Pons (tissue), 1 donor: ENCODE measurements around the gene TST.

ENCODE experiments used
- DNase-seq: peaks from one replicate; pipeline ENCODE4 v3.0.0-alpha.2; 2016; ENCODE audit warnings: low spot score

TST gene

GRCh38 chr22:37053310-37054055, 34.2 kb upstream of the TST start:
- no peak for DNase-seq

GRCh38 chr22:37052386-37053309, 33.4 kb upstream of the TST start:
- no peak for DNase-seq

GRCh38 chr22:37051391-37052385, 32.4 kb upstream of the TST start, which contains the start of gene KCTD17:
TSS of gene KCTD17 (plus strand) at chr22:37051742. CDS start at chr22:37051761, 19 bp downstream.
- DNase-seq = peak; percentile 25

GRCh38 chr22:37050913-37051312, 31.7 kb upstream of the TST start:
- DNase-seq = no peak

- no peak for DNase-seq
Measured at GRCh38 chr22:37049224-37049623, 30.0 kb upstream of the TST start.

- no peak for DNase-seq
Measured at GRCh38 chr22:37048133-37048532, 28.9 kb upstream of the TST start.

- no peak for DNase-seq
Measured at GRCh38 chr22:37047006-37047405, 27.8 kb upstream of the TST start.

- DNase-seq = no peak
Measured at GRCh38 chr22:37046589-37046988, 27.3 kb upstream of the TST start.

- no peak for DNase-seq
Measured at GRCh38 chr22:37045958-37046357, 26.7 kb upstream of the TST start.

GRCh38 chr22:37044634-37045625, 25.7 kb upstream of the TST start:
- DNase-seq = no peak

GRCh38 chr22:37043828-37044538, 24.7 kb upstream of the TST start:
- no peak for DNase-seq

GRCh38 chr22:37043209-37043827, 24.1 kb upstream of the TST start:
- DNase-seq = no peak

GRCh38 chr22:37039466-37039865, 20.2 kb upstream of the TST start:
- DNase-seq = no peak

- DNase-seq = no peak
Measured at GRCh38 chr22:37037669-37038068, 18.4 kb upstream of the TST start.

- no peak for DNase-seq
Measured at GRCh38 chr22:37036655-37037377, 17.6 kb upstream of the TST start.

- no peak for DNase-seq
Measured at GRCh38 chr22:37033605-37034430, 14.6 kb upstream of the TST start.

GRCh38 chr22:37032535-37033460, 13.6 kb upstream of the TST start:
- no peak for DNase-seq
